Fibroblast of lung (primary cell): ENCODE data around the gene TMEM33. TPM values are rescaled to one million over a fixed set of nuclear protein-coding genes. Genes with fewer than 3 reads are reported as not detected.

Experiments used
- DNase-seq, 2 donors: peaks; one replicate each; pipeline versions ENCODE4 v3.0.0 to v3.0.0-alpha.2; 2010; ENCODE audit warnings: low read depth in 2 of 2
- H2AFZ ChIP-seq: 2 replicates; pipeline ENCODE4 v1.5.1; 2012; ENCODE audit warnings: low read length, control low read depth, inconsistent platforms
- H3K27ac ChIP-seq: 2 replicates; pipeline ENCODE4 v1.5.1; 2011; ENCODE audit warnings: low read length, control low read depth; ENCODE audit not compliant: insufficient read depth
- H3K27me3 ChIP-seq: 2 replicates; pipeline ENCODE4 v1.5.1; 2011; ENCODE audit warnings: mild to moderate bottlenecking, low read length; ENCODE audit not compliant: control insufficient read depth, insufficient read depth
- H3K36me3 ChIP-seq: 2 replicates; pipeline ENCODE4 v1.5.1; 2011; ENCODE audit warnings: low read length; ENCODE audit not compliant: control insufficient read depth, insufficient read depth
- H3K4me1 ChIP-seq: 2 replicates; pipeline ENCODE4 v1.5.1; 2011; ENCODE audit warnings: low read length; ENCODE audit not compliant: control insufficient read depth, insufficient read depth; ENCODE audit errors: extremely low read depth
- H3K4me2 ChIP-seq: 2 replicates; pipeline ENCODE4 v1.5.1; 2011; ENCODE audit warnings: low read length, control low read depth; ENCODE audit not compliant: insufficient read depth; ENCODE audit errors: extremely low read depth
- H3K4me3 ChIP-seq, 4 experiments: fragments of 200-600 bp in 1 of 4; sonication (generic) in 1 of 4; replicated peaks in 1 of 4; 2 replicates each; pipeline ENCODE4 v1.5.1; 2011 to 2016; ENCODE audit warnings: low read length in 4 of 4, low read depth in 3 of 4, mild to moderate bottlenecking in 3 of 4, control low read depth in 2 of 4, inconsistent platforms in 1 of 4, mixed read lengths in 1 of 4; ENCODE audit not compliant: insufficient read depth in 1 of 4; ENCODE audit errors: control extremely low read depth in 1 of 4
- H3K79me2 ChIP-seq: 2 replicates; pipeline ENCODE4 v1.5.1; 2012; ENCODE audit warnings: mild to moderate bottlenecking, low read length, inconsistent platforms; ENCODE audit not compliant: control insufficient read depth, insufficient read depth
- H3K9ac ChIP-seq: 2 replicates; pipeline ENCODE4 v1.5.1; 2011; ENCODE audit warnings: mild to moderate bottlenecking, low read length, control low read depth; ENCODE audit not compliant: insufficient read depth
- H3K9me3 ChIP-seq: 2 replicates; pipeline ENCODE4 v1.5.1; 2012; ENCODE audit warnings: low read depth, low read length; ENCODE audit not compliant: control insufficient read depth, insufficient read depth
- H4K20me1 ChIP-seq: 2 replicates; pipeline ENCODE4 v1.5.1; 2011; ENCODE audit warnings: low read length; ENCODE audit not compliant: control insufficient read depth, insufficient read depth; ENCODE audit errors: extremely low read depth
- CTCF ChIP-seq, 2 donors: IDR thresholded peaks in 1 of 2; conservative IDR thresholded peaks in 1 of 2; 1 replicate in 1 of 2; 2 replicates in 1 of 2; pipeline ENCODE4 v1.5.1; 2011 to 2012; ENCODE audit warnings: low read length in 2 of 2, control low read depth in 1 of 2, inconsistent platforms in 1 of 2, low read depth in 1 of 2, mild to moderate bottlenecking in 1 of 2
- EZH2 ChIP-seq: IDR thresholded peaks from 2 replicates; pipeline ENCODE4 v1.5.1; 2012; ENCODE audit warnings: low read length, control low read depth, mild to moderate bottlenecking; ENCODE audit errors: missing control alignments
- polyA plus RNA-seq, 2 donors: library from polyadenylated mRNA; depleted of rRNA in 1 of 2; stranded (reverse) in 1 of 2; unstranded in 1 of 2; fragments of >200 nt; gene quantifications; 2 replicates each; pipeline ENCODE4 v1.2.1, GENCODE V29; 2011 to 2012; ENCODE audit warnings: missing spikeins in 1 of 2
- total RNA-seq: library from RNA; depleted of rRNA; stranded (reverse); fragments of >200 nt; gene quantifications from 2 replicates; pipeline ENCODE4 v1.2.1, GENCODE V29; 2014

The TMEM33 gene
- total and polyA plus RNA-seq, 2 donors (not counting 1 experiment from before 2014, with no cell fraction given), result 39.0 to 39.3 TPM

- no peaks in the 10 kb centered on the region for H4K20me1 ChIP-seq
- no peak overlapping the region for H3K4me2 ChIP-seq
- TF ChIP-seq CTCF (conservative IDR thresholded peaks at IDR 0.05 in 1 of 2, IDR thresholded peaks at IDR 0.05 in 1 of 2; ENCODE audit: low read depth in 1 of 2, low read length in 2 of 2), result no peak
- TF ChIP-seq EZH2, result no peak
- H2AFZ ChIP-seq, result no peak overlapping the region
- peak in 1 of 2 donors; percentile 1 for DNase-seq
- no peak overlapping the region for H3K27ac ChIP-seq
- H3K9me3 ChIP-seq, result no peaks in the 10 kb centered on the region
- no peaks in the 10 kb centered on the region for H3K27me3 ChIP-seq
- peaks cover 1% of the 10 kb centered on the region for H3K79me2 ChIP-seq
- no peak overlapping the region for H3K4me3 ChIP-seq
- H3K4me1 ChIP-seq, result no peaks in the 10 kb centered on the region
- no peak overlapping the region for H3K9ac ChIP-seq
- no peaks in the 10 kb centered on the region for H3K36me3 ChIP-seq
Observed at GRCh38 chr4:41943506-41943905, 8.3 kb downstream of the TMEM33 start.

- Histone ChIP-seq H3K4me2 (no peak overlapping the region), H4K20me1 (no peaks in the 10 kb centered on the region), H3K4me3 (no peak overlapping the region), H3K4me1 (no peaks in the 10 kb centered on the region), H3K36me3 (no peaks in the 10 kb centered on the region), H3K79me2 (no peaks in the 10 kb centered on the region), H2AFZ (no peak overlapping the region), H3K27me3 (no peaks in the 10 kb centered on the region), H3K9ac (no peak overlapping the region), H3K27ac (no peak overlapping the region), H3K9me3 (no peaks in the 10 kb centered on the region)
- no peak for DNase-seq
- TF ChIP-seq CTCF (conservative IDR thresholded peaks at IDR 0.05 in 1 of 2, IDR thresholded peaks at IDR 0.05 in 1 of 2; ENCODE audit: low read depth in 1 of 2, low read length in 2 of 2) (no peak), EZH2 (no peak)
Observed at GRCh38 chr4:41944089-41944488, 8.9 kb downstream of the TMEM33 start.

- H3K27ac ChIP-seq, result no peak overlapping the region
- TF ChIP-seq EZH2 (no peak), CTCF (conservative IDR thresholded peaks at IDR 0.05 in 1 of 2, IDR thresholded peaks at IDR 0.05 in 1 of 2; ENCODE audit: low read depth in 1 of 2, low read length in 2 of 2) (no peak)
- H4K20me1 ChIP-seq, result no peaks in the 10 kb centered on the region
- H3K4me1 ChIP-seq, result no peaks in the 10 kb centered on the region
- H3K4me2 ChIP-seq, result no peak overlapping the region
- H3K9me3 ChIP-seq, result no peaks in the 10 kb centered on the region
- H3K4me3 ChIP-seq, result no peak overlapping the region
- H3K79me2 ChIP-seq, result no peaks in the 10 kb centered on the region
- no peak overlapping the region for H2AFZ ChIP-seq
- H3K27me3 ChIP-seq, result no peaks in the 10 kb centered on the region
- peaks cover 5% of the 10 kb centered on the region for H3K36me3 ChIP-seq
- H3K9ac ChIP-seq, result no peak overlapping the region
- no peak for DNase-seq
Observed at GRCh38 chr4:41949531-41949930, 14.3 kb downstream of the TMEM33 start.
